ENCODE results near the gene LINGO4. TPM values are rescaled to one million over a fixed set of nuclear protein-coding genes. Genes with fewer than 3 reads are reported as not detected.
A peak's percentile ranks its signal among the peaks of the same experiment; 100 is the strongest.

LINGO4 gene
- total and polyA plus RNA-seq, 2 of the 13 experiments (the other 11 are each of a cell fraction or from before 2014, with no cell fraction given): 0.02 to 0.05 TPM

DNA sequence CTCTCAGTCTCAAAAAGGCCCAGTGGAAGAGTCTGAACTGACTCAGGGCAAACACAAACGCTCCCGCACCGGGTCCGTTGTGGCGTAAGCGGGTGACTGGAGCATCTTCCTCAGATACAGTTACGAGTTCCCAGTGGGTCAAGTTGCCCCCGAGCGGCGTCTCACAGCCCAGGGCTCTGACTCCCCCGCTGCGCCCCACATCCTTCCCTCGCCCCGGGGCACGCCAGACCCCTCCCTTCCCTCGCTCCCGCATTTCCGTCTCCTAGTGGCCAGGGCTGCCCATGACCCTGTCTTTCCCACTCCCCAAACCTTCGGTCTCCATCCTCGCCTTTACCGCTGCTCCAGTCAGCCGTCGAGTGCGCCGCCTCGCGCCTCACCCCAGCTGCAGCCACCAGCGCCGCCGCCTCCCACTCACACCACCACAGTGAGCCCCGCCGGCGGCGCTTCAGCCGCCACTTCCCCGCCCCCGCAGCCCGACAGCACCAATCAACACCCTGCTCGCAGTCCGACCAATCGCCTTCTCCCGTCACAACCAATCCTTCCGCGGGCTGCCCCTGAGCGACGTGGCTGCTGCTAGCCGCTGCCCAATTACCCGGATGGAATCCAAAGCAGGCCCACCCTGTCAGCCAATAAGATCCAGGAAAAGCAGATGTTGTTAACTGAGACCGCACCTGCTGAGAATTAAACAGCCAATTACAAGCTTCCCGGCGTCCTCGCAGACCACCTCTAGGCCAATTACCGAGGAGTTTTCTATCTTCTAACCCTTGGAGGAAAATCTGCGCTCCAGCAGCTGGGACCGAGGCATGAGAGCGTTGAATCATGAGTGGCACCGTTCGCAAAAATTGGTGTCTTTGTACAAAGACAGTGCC is 14.9 kb downstream of the LINGO4 start, which contains the start of gene TDRKH (continued):
- TF ChIP-seq, protein P1, sequence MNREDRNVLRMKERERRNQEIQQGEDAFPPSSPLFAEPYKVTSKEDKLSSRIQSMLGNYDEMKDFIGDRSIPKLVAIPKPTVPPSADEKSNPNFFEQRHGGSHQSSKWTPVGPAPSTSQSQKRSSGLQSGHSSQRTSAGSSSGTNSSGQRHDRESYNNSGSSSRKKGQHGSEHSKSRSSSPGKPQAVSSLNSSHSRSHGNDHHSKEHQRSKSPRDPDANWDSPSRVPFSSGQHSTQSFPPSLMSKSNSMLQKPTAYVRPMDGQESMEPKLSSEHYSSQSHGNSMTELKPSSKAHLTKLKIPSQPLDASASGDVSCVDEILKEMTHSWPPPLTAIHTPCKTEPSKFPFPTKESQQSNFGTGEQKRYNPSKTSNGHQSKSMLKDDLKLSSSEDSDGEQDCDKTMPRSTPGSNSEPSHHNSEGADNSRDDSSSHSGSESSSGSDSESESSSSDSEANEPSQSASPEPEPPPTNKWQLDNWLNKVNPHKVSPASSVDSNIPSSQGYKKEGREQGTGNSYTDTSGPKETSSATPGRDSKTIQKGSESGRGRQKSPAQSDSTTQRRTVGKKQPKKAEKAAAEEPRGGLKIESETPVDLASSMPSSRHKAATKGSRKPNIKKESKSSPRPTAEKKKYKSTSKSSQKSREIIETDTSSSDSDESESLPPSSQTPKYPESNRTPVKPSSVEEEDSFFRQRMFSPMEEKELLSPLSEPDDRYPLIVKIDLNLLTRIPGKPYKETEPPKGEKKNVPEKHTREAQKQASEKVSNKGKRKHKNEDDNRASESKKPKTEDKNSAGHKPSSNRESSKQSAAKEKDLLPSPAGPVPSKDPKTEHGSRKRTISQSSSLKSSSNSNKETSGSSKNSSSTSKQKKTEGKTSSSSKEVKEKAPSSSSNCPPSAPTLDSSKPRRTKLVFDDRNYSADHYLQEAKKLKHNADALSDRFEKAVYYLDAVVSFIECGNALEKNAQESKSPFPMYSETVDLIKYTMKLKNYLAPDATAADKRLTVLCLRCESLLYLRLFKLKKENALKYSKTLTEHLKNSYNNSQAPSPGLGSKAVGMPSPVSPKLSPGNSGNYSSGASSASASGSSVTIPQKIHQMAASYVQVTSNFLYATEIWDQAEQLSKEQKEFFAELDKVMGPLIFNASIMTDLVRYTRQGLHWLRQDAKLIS (CRISPR knock-in tag; IDR thresholded peaks at IDR 0.05): no peak
- peak; percentile 82 for TF ChIP-seq ATF1 (CRISPR knock-in tag; IDR thresholded peaks at IDR 0.05)
- no peak for TF ChIP-seq KDM3A (CRISPR knock-in tag; IDR thresholded peaks at IDR 0.05; ENCODE audit: low read depth)
- no peak for TF ChIP-seq KAT2B (IDR thresholded peaks at IDR 0.05; ENCODE audit: borderline replicate concordance, low read depth, low read length)
- TF ChIP-seq, protein P2, sequence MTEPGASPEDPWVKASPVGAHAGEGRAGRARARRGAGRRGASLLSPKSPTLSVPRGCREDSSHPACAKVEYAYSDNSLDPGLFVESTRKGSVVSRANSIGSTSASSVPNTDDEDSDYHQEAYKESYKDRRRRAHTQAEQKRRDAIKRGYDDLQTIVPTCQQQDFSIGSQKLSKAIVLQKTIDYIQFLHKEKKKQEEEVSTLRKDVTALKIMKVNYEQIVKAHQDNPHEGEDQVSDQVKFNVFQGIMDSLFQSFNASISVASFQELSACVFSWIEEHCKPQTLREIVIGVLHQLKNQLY (CRISPR knock-in tag; IDR thresholded peaks at IDR 0.05): no peak
- no peak for TF ChIP-seq NONO (IDR thresholded peaks at IDR 0.05)
- TF ChIP-seq NONO (CRISPR knock-in tag; conservative IDR thresholded peaks at IDR 0.05): peak; percentile 92
- no peak for TF ChIP-seq ZNF207 (IDR thresholded peaks at IDR 0.05; ENCODE audit: borderline replicate concordance)
- TF ChIP-seq, protein P3, sequence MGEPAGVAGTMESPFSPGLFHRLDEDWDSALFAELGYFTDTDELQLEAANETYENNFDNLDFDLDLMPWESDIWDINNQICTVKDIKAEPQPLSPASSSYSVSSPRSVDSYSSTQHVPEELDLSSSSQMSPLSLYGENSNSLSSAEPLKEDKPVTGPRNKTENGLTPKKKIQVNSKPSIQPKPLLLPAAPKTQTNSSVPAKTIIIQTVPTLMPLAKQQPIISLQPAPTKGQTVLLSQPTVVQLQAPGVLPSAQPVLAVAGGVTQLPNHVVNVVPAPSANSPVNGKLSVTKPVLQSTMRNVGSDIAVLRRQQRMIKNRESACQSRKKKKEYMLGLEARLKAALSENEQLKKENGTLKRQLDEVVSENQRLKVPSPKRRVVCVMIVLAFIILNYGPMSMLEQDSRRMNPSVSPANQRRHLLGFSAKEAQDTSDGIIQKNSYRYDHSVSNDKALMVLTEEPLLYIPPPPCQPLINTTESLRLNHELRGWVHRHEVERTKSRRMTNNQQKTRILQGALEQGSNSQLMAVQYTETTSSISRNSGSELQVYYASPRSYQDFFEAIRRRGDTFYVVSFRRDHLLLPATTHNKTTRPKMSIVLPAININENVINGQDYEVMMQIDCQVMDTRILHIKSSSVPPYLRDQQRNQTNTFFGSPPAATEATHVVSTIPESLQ (CRISPR knock-in tag; conservative IDR thresholded peaks at IDR 0.05): no peak
- TF ChIP-seq ZNF598 (CRISPR knock-in tag; IDR thresholded peaks at IDR 0.05; ENCODE audit: borderline replicate concordance): peak; percentile 56; the same call in 1 of the 2 replicates
- TF ChIP-seq NFYB (CRISPR knock-in tag; IDR thresholded peaks at IDR 0.05): peak; percentile 98
- peak; percentile 72; the same call in 1 of the 2 replicates for TF ChIP-seq SALL2 (CRISPR knock-in tag; IDR thresholded peaks at IDR 0.05)
- no peak for TF ChIP-seq GZF1 (CRISPR knock-in tag; IDR thresholded peaks at IDR 0.05)
- TF ChIP-seq FOXM1 (CRISPR knock-in tag; IDR thresholded peaks at IDR 0.05): no peak
- no peak for TF ChIP-seq CAMTA2 (CRISPR knock-in tag; IDR thresholded peaks at IDR 0.05; ENCODE audit: borderline replicate concordance)
- TF ChIP-seq NFATC3 (CRISPR knock-in tag; IDR thresholded peaks at IDR 0.05): 0 out of 2 replicates have a peak, but pooled peaks have one; percentile 65
- TF ChIP-seq ZNF30 (CRISPR knock-in tag; IDR thresholded peaks at IDR 0.05): no peak
- peak; percentile 72 for TF ChIP-seq ERF (CRISPR knock-in tag; IDR thresholded peaks at IDR 0.05)
- no peak; the same call in 1 of the 2 replicates for TF ChIP-seq DNMT3B (CRISPR knock-in tag; conservative IDR thresholded peaks at IDR 0.05)
- TF ChIP-seq SIX1 (CRISPR knock-in tag; IDR thresholded peaks at IDR 0.05; ENCODE audit: borderline replicate concordance): 0 out of 2 replicates have a peak, but pooled peaks have one; percentile 15
- TF ChIP-seq NCOA5 (CRISPR knock-in tag; IDR thresholded peaks at IDR 0.05): no peak
- no peak for TF ChIP-seq RARG (CRISPR knock-in tag; IDR thresholded peaks at IDR 0.05; ENCODE audit: low read depth)
- peak; percentile 74; the same call in 1 of the 2 replicates for TF ChIP-seq ZSCAN21 (CRISPR knock-in tag; IDR thresholded peaks at IDR 0.05; ENCODE audit: borderline replicate concordance)
- peak; percentile 78; the same call in 1 of the 2 replicates for TF ChIP-seq ARNT2 (CRISPR knock-in tag; IDR thresholded peaks at IDR 0.05; ENCODE audit: low read depth)

Measured in HepG2 (cell line).